K562 (cell line): ENCODE results near the gene MCL1. TPM values are rescaled to one million over a fixed set of nuclear protein-coding genes. Genes with fewer than 3 reads are reported as not detected.

ENCODE experiments used
- ARID4B ChIP-seq: sonication (generic); formaldehyde crosslinking; IDR thresholded peaks from 2 replicates; pipeline ENCODE4 v1.8.0; 2022; ENCODE audit warnings: mild to moderate bottlenecking, missing genetic modification reagents
- CBFB ChIP-seq: sonication (generic); formaldehyde crosslinking; IDR thresholded peaks from 2 replicates; pipeline ENCODE4 v1.4.0; 2020; ENCODE audit warnings: mild to moderate bottlenecking, missing genetic modification reagents
- CBX8 ChIP-seq: fragments of 200-600 bp; sonication (generic); IDR thresholded peaks from 2 replicates; pipeline ENCODE4 v1.6.1; 2012; ENCODE audit warnings: borderline replicate concordance, mixed run types, low read depth, mild to moderate bottlenecking, moderate library complexity, mixed read lengths, low read length, control low read depth, inconsistent platforms; ENCODE audit not compliant: poor library complexity, severe bottlenecking; ENCODE audit errors: extremely low read depth
- CHAMP1 ChIP-seq: fragments of 450-650 bp; IDR thresholded peaks from 2 replicates; pipeline ENCODE4 v1.6.1; 2016; ENCODE audit warnings: mild to moderate bottlenecking
- DMBX1 ChIP-seq: fragments of 250-450 bp; sonication (Bioruptor Pico); IDR thresholded peaks from 2 replicates; pipeline ENCODE4 v1.8.0; 2022; ENCODE audit warnings: inconsistent platforms, mild to moderate bottlenecking, moderate library complexity, borderline replicate concordance
- FOXK2 ChIP-seq, 2 experiments: fragments of 450-650 bp; IDR thresholded peaks in 1 of 2; conservative IDR thresholded peaks in 1 of 2; 2 replicates each; pipeline ENCODE4 v1.6.1; 2016; ENCODE audit warnings: low read depth in 2 of 2, mild to moderate bottlenecking in 1 of 2
- HDAC2 ChIP-seq: fragments of 450-650 bp; IDR thresholded peaks from 2 replicates; pipeline ENCODE4 v1.6.1; 2016; ENCODE audit warnings: mild to moderate bottlenecking
- HEY1 ChIP-seq: fragments of 250-450 bp; sonication (Bioruptor Pico); IDR thresholded peaks from 2 replicates; pipeline ENCODE4 v1.5.0; 2020; ENCODE audit warnings: mild to moderate bottlenecking, moderate library complexity, borderline replicate concordance
- HNRNPUL1 ChIP-seq: fragments of 200-400 bp; formaldehyde crosslinking; IDR thresholded peaks from 2 replicates; pipeline ENCODE4 v1.6.1; 2017; ENCODE audit warnings: low read length
- MAFG ChIP-seq: fragments of 450-650 bp; conservative IDR thresholded peaks from 2 replicates; pipeline ENCODE4 v1.6.1; 2016; ENCODE audit warnings: missing genetic modification characterization, missing compliant biosample characterization
- MBD2 ChIP-seq: sonication (generic); IDR thresholded peaks from 2 replicates; pipeline ENCODE4 v1.6.1; 2016; ENCODE audit warnings: low read depth, borderline replicate concordance
- RAD21 ChIP-seq, 2 experiments: fragments of 250-450 bp in 1 of 2; fragments of 450-650 bp in 1 of 2; sonication (Bioruptor Pico) in 1 of 2; formaldehyde crosslinking in 1 of 2; IDR thresholded peaks in 1 of 2; conservative IDR thresholded peaks in 1 of 2; 2 replicates each; pipeline versions ENCODE4 v1.4.0 to v1.8.0; 2020 to 2022; ENCODE audit warnings: mild to moderate bottlenecking in 2 of 2, moderate library complexity in 1 of 2
- TEAD4 ChIP-seq, 2 experiments: sonication (generic) in 1 of 2; formaldehyde crosslinking in 1 of 2; IDR thresholded peaks; 2 replicates each; pipeline versions ENCODE4 v1.6.1 to v1.8.0; 2012 to 2022; ENCODE audit warnings: borderline replicate concordance in 1 of 2, inconsistent platforms in 1 of 2, low read length in 1 of 2, mild to moderate bottlenecking in 1 of 2, missing genetic modification reagents in 1 of 2
- ZKSCAN3 ChIP-seq: fragments of 250-450 bp; sonication (Bioruptor Pico); IDR thresholded peaks from 2 replicates; pipeline ENCODE4 v1.4.0; 2020
- ZKSCAN8 ChIP-seq: fragments of 200-800 bp; sonication (Bioruptor generic); IDR thresholded peaks from 2 replicates; pipeline ENCODE4 v1.6.1; 2016; ENCODE audit warnings: missing genetic modification characterization, missing compliant biosample characterization
- ZNF436 ChIP-seq: fragments of 250-450, 450-650 bp; sonication (Bioruptor Pico); formaldehyde crosslinking; IDR thresholded peaks from 2 replicates; pipeline ENCODE4 v1.7.0; 2020; ENCODE audit warnings: mild to moderate bottlenecking
- ZNF764 ChIP-seq: fragments of 250-450 bp; sonication (Bioruptor Pico); IDR thresholded peaks from 2 replicates; pipeline ENCODE4 v1.4.0; 2020; ENCODE audit warnings: low read depth, mild to moderate bottlenecking, moderate library complexity
- polyA plus RNA-seq, 8 experiments: library from polyadenylated mRNA; depleted of rRNA in 4 of 8; stranded (reverse) in 5 of 8; unstranded in 3 of 8; fragments of >200 nt; fragmentation: Nextera tagmentation in 2 of 8; fragmentation: Illumina TruSeq in 1 of 8; extraction: Ambion mirVana in 2 of 8; extraction: Trizol in 1 of 8; gene quantifications; 2 replicates each; pipeline versions ENCODE4 v1.2.1 to v1.2.3, GENCODE V29; 2011 to 2014; ENCODE audit warnings: inconsistent platforms in 1 of 8, missing spikeins in 1 of 8
- total RNA-seq, 7 experiments: library from RNA; depleted of rRNA in 6 of 7; stranded (reverse); fragments of >200 nt in 6 of 7; fragmentation: Illumina TruSeq in 2 of 7; extraction: Trizol in 2 of 7; gene quantifications; 2 replicates each; pipeline versions ENCODE4 v1.2.1 to v1.2.3, GENCODE V29; 2011 to 2021; ENCODE audit warnings: low replicate concordance in 1 of 7

MCL1 gene
- total and polyA plus RNA-seq, 9 of the 15 experiments (the other 6 are each of a cell fraction or from before 2014, with no cell fraction given): 27.1 to 224 (median 138) TPM

GRCh38 chr1:150619576-150620509 is 40.4 kb upstream of the MCL1 start (continued):
- TF ChIP-seq ARID4B (CRISPR knock-in tag): no peak
- TF ChIP-seq ZKSCAN3 (CRISPR knock-in tag): no peak
- TF ChIP-seq HEY1: no peak
- TF ChIP-seq HDAC2: peak; percentile 90
- TF ChIP-seq CBFB (CRISPR knock-in tag): no peak
- no peak for TF ChIP-seq HNRNPUL1
- TF ChIP-seq TEAD4 (IDR thresholded peaks at IDR 0.05; ENCODE audit: low read length): peak; percentile 93
- no peak for TF ChIP-seq TEAD4 (CRISPR knock-in tag; IDR thresholded peaks at IDR 0.05; ENCODE audit: borderline replicate concordance)
- no peak for TF ChIP-seq MBD2
- peak in 1 of 2 experiments; percentile 45; a peak in 1 of 4 replicates for TF ChIP-seq FOXK2 (conservative IDR thresholded peaks at IDR 0.05 in 1 of 2, IDR thresholded peaks at IDR 0.05 in 1 of 2; ENCODE audit: low read depth in 2 of 2)
- peak; percentile 62; the same call in 1 of the 2 replicates for TF ChIP-seq CHAMP1
- TF ChIP-seq MAFG (tag): no peak
- no peak for TF ChIP-seq ZNF436 (CRISPR knock-in tag)
- TF ChIP-seq ZKSCAN8 (CRISPR knock-in tag): peak; percentile 97
- no peak for TF ChIP-seq CBX8
- TF ChIP-seq RAD21 (CRISPR knock-in tag; conservative IDR thresholded peaks at IDR 0.05 in 1 of 2, IDR thresholded peaks at IDR 0.05 in 1 of 2): peak; percentile 44 to 68
- TF ChIP-seq DMBX1 (CRISPR knock-in tag): peak; percentile 42; the same call in 1 of the 2 replicates
- no peak for TF ChIP-seq ZNF764
